ENCODE data around the gene LTN1.
A peak's percentile ranks its signal among the peaks of the same experiment; 100 is the strongest.

The LTN1 gene

GRCh38 chr21:28982637-28983036 is 10.0 kb downstream of the LTN1 start:
- DNase-seq (ENCODE audit: low read depth), result no peak
- H3K4me3 ChIP-seq (ENCODE audit: low read length), result no peak overlapping the region
- no peak for TF ChIP-seq CTCF (conservative IDR thresholded peaks at IDR 0.05; ENCODE audit: low read length)

GRCh38 chr21:28979092-28979491 is 13.6 kb downstream of the LTN1 start:
- no peak overlapping the region for H3K4me3 ChIP-seq (ENCODE audit: low read length)
- no peak for TF ChIP-seq CTCF (conservative IDR thresholded peaks at IDR 0.05; ENCODE audit: low read length)
- no peak for DNase-seq (ENCODE audit: low read depth)

- TF ChIP-seq CTCF (conservative IDR thresholded peaks at IDR 0.05; ENCODE audit: low read length), result no peak
- no peak overlapping the region for H3K4me3 ChIP-seq (ENCODE audit: low read length)
- DNase-seq (ENCODE audit: low read depth), result peak; percentile 93
Observed at GRCh38 chr21:28975397-28975796, 17.3 kb downstream of the LTN1 start.

GRCh38 chr21:28974531-28975227 is 18.0 kb downstream of the LTN1 start:
- DNase-seq (ENCODE audit: low read depth), result no peak
- TF ChIP-seq CTCF (conservative IDR thresholded peaks at IDR 0.05; ENCODE audit: low read length), result no peak

GRCh38 chr21:28972398-28972797 is 20.3 kb downstream of the LTN1 start:
- no peak for DNase-seq (ENCODE audit: low read depth)
- H3K4me3 ChIP-seq (ENCODE audit: low read length), result no peak overlapping the region
- no peak for TF ChIP-seq CTCF (conservative IDR thresholded peaks at IDR 0.05; ENCODE audit: low read length)

More at GRCh38 chr21:28974531-28975227, 18.0 kb downstream of the LTN1 start:
- no peak overlapping the region for H3K4me3 ChIP-seq (ENCODE audit: low read length)

- peak; percentile 61 for DNase-seq (ENCODE audit: low read depth)
- no peak overlapping the region for H3K4me3 ChIP-seq (ENCODE audit: low read length)
- no peak for TF ChIP-seq CTCF (conservative IDR thresholded peaks at IDR 0.05; ENCODE audit: low read length)
Observed at GRCh38 chr21:28971171-28971570, 21.5 kb downstream of the LTN1 start.

- H3K4me3 ChIP-seq (ENCODE audit: low read length), result no peak overlapping the region
Observed at GRCh38 chr21:28963831-28964230, 28.8 kb downstream of the LTN1 start.

More at GRCh38 chr21:28963831-28964230, 28.8 kb downstream of the LTN1 start:
- TF ChIP-seq CTCF (conservative IDR thresholded peaks at IDR 0.05; ENCODE audit: low read length), result no peak
- no peak for DNase-seq (ENCODE audit: low read depth)
